GM12878 (cell line): ENCODE data around the gene CYP26C1. TPM values are rescaled to one million over a fixed set of nuclear protein-coding genes. Genes with fewer than 3 reads are reported as not detected.

Source experiments
- ATAC-seq: fragments of 200-7000 bp; cut with Tn5 transposase; 3 replicates; pipeline ENCODE4 v1.9.1; 2020; ENCODE audit warnings: mild to moderate bottlenecking, moderate library complexity
- BruUV-seq: library from RNA; stranded (reverse); fragments of 400-500 nt; replicated peaks from 2 replicates; lab custom pipeline; 2021; lab: Mats Ljungman, UMichigan
- CTCF ChIA-PET: fragments of 300-600 bp; sonication (Branson Sonifier 250); formaldehyde crosslinking; extraction: SDS; loops from one replicate; lab custom pipeline; 2021; ENCODE audit warnings: inconsistent platforms; lab: Yijun Ruan, JAX
- POLR2A ChIA-PET: fragments of 350-600 bp; formaldehyde crosslinking; extraction: SDS; loops from one replicate; lab custom pipeline; 2021; ENCODE audit warnings: inconsistent platforms; lab: Charles Lee
- RAD21 ChIA-PET: fragments of 300-600 bp; sonication (Branson Sonifier 250); formaldehyde crosslinking; loops from one replicate; lab custom pipeline; 2023; ENCODE audit warnings: antibody characterized with exemption; ENCODE audit not compliant: unreplicated experiment; lab: Charles Lee
- SMC1A ChIA-PET: fragments of 300-600 bp; sonication (Branson Sonifier 250); formaldehyde crosslinking; loops from one replicate; lab custom pipeline; 2023; ENCODE audit not compliant: unreplicated experiment, uncharacterized antibody; lab: Charles Lee
- DNase-seq: peaks from one replicate; pipeline ENCODE4 v3.0.0-alpha.2; 2011; ENCODE audit warnings: low read depth, low spot score
- FAIRE-seq: peaks from 3 replicates; lab custom pipeline; 2011; peaks lifted over from hg19 to GRCh38; lab: Jason Lieb, UNC
- H2AFZ ChIP-seq: 2 replicates; pipeline ENCODE4 v1.6.0; 2011; ENCODE audit warnings: low read depth, low read length, control low read depth; ENCODE audit not compliant: control insufficient read depth
- H3K27ac ChIP-seq: 2 replicates; pipeline ENCODE4 v1.5.1; 2011; ENCODE audit warnings: control low read depth; ENCODE audit not compliant: control insufficient read depth, insufficient read depth
- H3K27me3 ChIP-seq, 2 experiments: replicated peaks in 1 of 2; 2 replicates each; pipeline versions ENCODE4 v1.6.0 to v1.6.1; 2011; ENCODE audit warnings: low read length in 1 of 2; ENCODE audit not compliant: control insufficient read depth in 2 of 2, insufficient read depth in 2 of 2
- H3K36me3 ChIP-seq, 2 experiments: 2 replicates each; pipeline ENCODE4 v1.5.1; 2011; ENCODE audit warnings: low read length in 1 of 2; ENCODE audit not compliant: control insufficient read depth in 2 of 2, insufficient read depth in 2 of 2
- H3K4me1 ChIP-seq: 2 replicates; pipeline ENCODE4 v1.6.1; 2011; ENCODE audit warnings: mild to moderate bottlenecking, low read length, moderate library complexity, mixed read lengths; ENCODE audit not compliant: control insufficient read depth, insufficient read depth
- H3K4me2 ChIP-seq: 2 replicates; pipeline ENCODE4 v1.6.0; 2011; ENCODE audit warnings: control low read depth; ENCODE audit not compliant: control insufficient read depth, insufficient read depth
- H3K4me3 ChIP-seq: fragments of 200-600 bp; sonication (generic); 2 replicates; pipeline ENCODE4 v1.5.1; 2016
- H3K79me2 ChIP-seq: 2 replicates; pipeline ENCODE4 v1.6.0; 2011; ENCODE audit warnings: low read length; ENCODE audit not compliant: control insufficient read depth, insufficient read depth
- H3K9ac ChIP-seq: 2 replicates; pipeline ENCODE4 v1.8.0; 2011; ENCODE audit warnings: low read length, control low read depth, mixed read lengths; ENCODE audit not compliant: control insufficient read depth, insufficient read depth
- H3K9me3 ChIP-seq: replicated peaks from 3 replicates; pipeline ENCODE4 v1.5.1; 2011; ENCODE audit warnings: mild to moderate bottlenecking, low read length; ENCODE audit not compliant: control insufficient read depth, insufficient read depth
- H4K20me1 ChIP-seq: 2 replicates; pipeline ENCODE4 v1.6.0; 2011; ENCODE audit not compliant: control insufficient read depth, insufficient read depth
- ATF7 ChIP-seq: fragments of 450-650 bp; IDR thresholded peaks from 2 replicates; pipeline ENCODE4 v1.6.1; 2016; ENCODE audit warnings: low read depth, mild to moderate bottlenecking
- BHLHE40 ChIP-seq, 2 experiments: fragments of 450-650 bp in 1 of 2; IDR thresholded peaks; 2 replicates each; pipeline ENCODE4 v1.6.1; 2011 to 2017; ENCODE audit warnings: low read depth in 2 of 2, borderline replicate concordance in 1 of 2, improper control_type of control experiment in 1 of 2, low read length in 1 of 2, mild to moderate bottlenecking in 1 of 2
- CBX5 ChIP-seq: sonication (generic); IDR thresholded peaks from 2 replicates; pipeline ENCODE4 v1.6.1; 2016; ENCODE audit warnings: low read depth, moderate library complexity, mild to moderate bottlenecking, inconsistent platforms
- EP300 ChIP-seq, 2 experiments: fragments of 150-350 bp in 1 of 2; IDR thresholded peaks; 2 replicates each; pipeline ENCODE4 v1.6.1; 2011 to 2012; ENCODE audit warnings: low read depth in 2 of 2, low read length in 2 of 2, borderline replicate concordance in 1 of 2, improper control_type of control experiment in 1 of 2, inconsistent platforms in 1 of 2; ENCODE audit not compliant: control insufficient read depth in 1 of 2
- EZH2 ChIP-seq: IDR thresholded peaks from 2 replicates; pipeline ENCODE4 v1.6.1; 2012; ENCODE audit warnings: low read depth, mild to moderate bottlenecking, control low read depth, inconsistent platforms, low read length, borderline replicate concordance; ENCODE audit not compliant: control insufficient read depth
- HDAC6 ChIP-seq: fragments of 200-600 bp; sonication (generic); IDR thresholded peaks from one replicate; pipeline ENCODE4 v1.8.0; 2017; ENCODE audit warnings: antibody characterized with exemption; ENCODE audit not compliant: unreplicated experiment
- HDGF ChIP-seq: fragments of 450-650 bp; IDR thresholded peaks from 2 replicates; pipeline ENCODE4 v1.6.1; 2016; ENCODE audit warnings: antibody characterized with exemption
- KAT2A ChIP-seq: conservative IDR thresholded peaks from 2 replicates; pipeline ENCODE4 v1.6.1; 2011; ENCODE audit warnings: low read depth, low read length; ENCODE audit not compliant: control insufficient read depth
- MEF2B ChIP-seq: fragments of 450-650 bp; IDR thresholded peaks from 2 replicates; pipeline ENCODE4 v1.6.1; 2018; ENCODE audit warnings: mild to moderate bottlenecking, moderate library complexity; ENCODE audit not compliant: partially characterized antibody, poor library complexity, severe bottlenecking
- POLR2AphosphoS2 ChIP-seq: IDR thresholded peaks from 2 replicates; pipeline ENCODE4 v1.6.1; 2011; ENCODE audit warnings: low read depth, mild to moderate bottlenecking, low read length, improper control_type of control experiment, moderate library complexity
- SPI1 ChIP-seq: IDR thresholded peaks from 2 replicates; pipeline ENCODE4 v1.6.1; 2011; ENCODE audit warnings: low read depth, mild to moderate bottlenecking, low read length, moderate library complexity, borderline replicate concordance; ENCODE audit not compliant: insufficient read depth
- STAT3 ChIP-seq: IDR thresholded peaks from 2 replicates; pipeline ENCODE4 v1.6.1; 2011; ENCODE audit warnings: low read depth, low read length, improper control_type of control experiment
- SUPT20H ChIP-seq: IDR thresholded peaks from 2 replicates; pipeline ENCODE4 v1.6.1; 2011; ENCODE audit warnings: low read depth, mild to moderate bottlenecking, low read length, moderate library complexity, borderline replicate concordance; ENCODE audit not compliant: control insufficient read depth
- TAF1 ChIP-seq: IDR thresholded peaks from 2 replicates; pipeline ENCODE4 v1.6.1; 2011; ENCODE audit warnings: mild to moderate bottlenecking, low read depth, low read length, borderline replicate concordance
- TCF7 ChIP-seq: IDR thresholded peaks from 2 replicates; pipeline ENCODE4 v1.6.1; 2014; ENCODE audit warnings: antibody characterized with exemption, borderline replicate concordance
- ZSCAN29 ChIP-seq: fragments of 450-650 bp; IDR thresholded peaks from 2 replicates; pipeline ENCODE4 v1.6.1; 2017; ENCODE audit warnings: mild to moderate bottlenecking, moderate library complexity
- WGBS: methylation state at CpG from one replicate; pipeline ENCODE4 v1.1.6; 2016; ENCODE audit warnings: low lambda C conversion rate; ENCODE audit not compliant: insufficient replicate concordance, insufficient coverage; ENCODE audit errors: missing lambda C conversion rate; 5-methylcytosine and 5-hydroxymethylcytosine counted together
- in situ Hi-C: fragments of 300-500 bp; cut with MboI; formaldehyde crosslinking; loops from 9 replicates; pipeline ENCODE4 v1.14.3; 2018; ENCODE audit warnings: mixed read lengths
- intact Hi-C: fragments of 100-400 bp; cut with micrococcal nuclease; formaldehyde crosslinking; loops from one replicate; pipeline ENCODE4 v1.14.2; 2022; ENCODE audit not compliant: unreplicated experiment
- polyA plus RNA-seq, 11 experiments: library from polyadenylated mRNA; depleted of rRNA in 4 of 11; unstranded in 6 of 11; stranded (reverse) in 5 of 11; fragments of >200 nt; fragmentation: Nextera tagmentation in 4 of 11; fragmentation: Illumina TruSeq in 1 of 11; extraction: Ambion mirVana in 4 of 11; extraction: Trizol in 1 of 11; gene quantifications; 1 replicate in 1 of 11; 2 replicates in 10 of 11; pipeline versions ENCODE4 v1.2.1 to v1.2.3, GENCODE V29; 2011 to 2016; ENCODE audit warnings: inconsistent platforms in 2 of 11, missing spikeins in 2 of 11, low read depth in 1 of 11
- total RNA-seq, 4 experiments: library from RNA; depleted of rRNA in 3 of 4; stranded (reverse); fragments of >200 nt in 3 of 4; fragmentation: Illumina TruSeq in 1 of 4; extraction: Trizol in 1 of 4; gene quantifications; 2 replicates each; pipeline versions ENCODE4 v1.2.1 to v1.2.3, GENCODE V29; 2013 to 2021
- TF ChIP-seq, protein P1 (sequence below): fragments of 450-650 bp; IDR thresholded peaks from 2 replicates; pipeline ENCODE4 v1.6.1; 2016; ENCODE audit warnings: mild to moderate bottlenecking

Gene CYP26C1
- total and polyA plus RNA-seq, 10 of the 15 experiments (the other 5 are each of a cell fraction or from before 2014, with no cell fraction given): under 0.01 to 0.08 TPM; not detected in 8

DNA sequence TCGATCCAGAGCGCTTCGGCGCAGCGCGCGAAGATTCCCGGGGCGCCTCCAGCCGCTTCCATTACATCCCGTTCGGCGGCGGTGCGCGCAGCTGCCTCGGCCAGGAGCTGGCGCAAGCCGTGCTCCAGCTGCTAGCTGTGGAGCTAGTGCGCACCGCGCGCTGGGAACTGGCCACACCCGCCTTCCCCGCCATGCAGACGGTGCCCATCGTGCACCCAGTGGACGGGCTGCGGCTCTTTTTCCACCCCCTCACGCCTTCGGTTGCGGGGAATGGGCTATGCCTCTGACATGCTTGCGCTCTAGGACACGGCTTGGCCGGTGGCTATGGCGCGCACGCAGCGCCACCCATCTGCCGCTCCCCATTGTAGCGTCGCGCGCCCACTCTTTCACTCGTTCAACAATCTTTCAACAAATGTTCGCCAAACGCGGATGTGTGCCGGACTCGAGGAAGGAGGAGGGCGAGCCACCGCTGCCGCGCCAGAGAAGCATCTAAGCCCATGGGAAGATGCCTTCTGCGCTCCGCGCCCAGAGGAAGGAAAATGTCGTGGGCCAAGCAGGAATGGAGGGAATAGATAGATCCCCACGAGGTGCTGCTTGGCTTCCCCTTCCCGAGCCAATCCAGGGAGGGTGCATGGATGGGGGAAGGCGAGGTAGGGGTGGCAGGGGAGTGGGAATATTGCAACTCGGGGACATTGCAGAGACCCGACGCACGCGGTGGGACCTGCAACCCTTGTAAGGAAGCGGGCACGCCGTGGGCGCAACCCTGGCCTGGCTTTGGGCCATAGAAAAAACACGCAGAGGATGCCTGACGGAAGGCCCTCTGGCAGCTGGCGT lies 8.0 kb downstream of the CYP26C1 start:
- 30% methylated on average over 69 of the region's 73 CpGs for WGBS
- H3K36me3 ChIP-seq: no peaks in the 10 kb centered on the region
- POLR2A ChIA-PET: no interaction called here
- no peaks in the 10 kb centered on the region for H4K20me1 ChIP-seq
- H3K4me1 ChIP-seq: no peaks in the 10 kb centered on the region
- no peak overlapping the region for H3K27ac ChIP-seq
- in situ Hi-C loops: no loop called here
- DNase-seq: no peak
- RAD21 ChIA-PET: no interaction called here
- H3K4me3 ChIP-seq: no peak overlapping the region
- CTCF ChIA-PET: no interaction called here
- ATAC-seq: no peak
- H3K27me3 ChIP-seq: peaks cover 21 to 42% of the 10 kb centered on the region in 2 experiments
- TF ChIP-seq HDAC6 (peak; percentile 93), EP300 (IDR thresholded peaks at IDR 0.05; ENCODE audit: borderline replicate concordance in 1 of 2, control insufficient read depth in 1 of 2, low read depth in 2 of 2, low read length in 2 of 2) (no peak), TCF7 (no peak)
- TF ChIP-seq, all 136 proteins: peak for 1
- H3K9me3 ChIP-seq: no peaks in the 10 kb centered on the region
- SMC1A ChIA-PET: no interaction called here
- intact Hi-C loops: no loop called here
- H2AFZ ChIP-seq: no peak overlapping the region
- no peak overlapping the region for H3K4me2 ChIP-seq
- H3K79me2 ChIP-seq: no peaks in the 10 kb centered on the region
- BruUV-seq: no TSS peak
- H3K9ac ChIP-seq: no peak overlapping the region
- FAIRE-seq: no peak

DNA sequence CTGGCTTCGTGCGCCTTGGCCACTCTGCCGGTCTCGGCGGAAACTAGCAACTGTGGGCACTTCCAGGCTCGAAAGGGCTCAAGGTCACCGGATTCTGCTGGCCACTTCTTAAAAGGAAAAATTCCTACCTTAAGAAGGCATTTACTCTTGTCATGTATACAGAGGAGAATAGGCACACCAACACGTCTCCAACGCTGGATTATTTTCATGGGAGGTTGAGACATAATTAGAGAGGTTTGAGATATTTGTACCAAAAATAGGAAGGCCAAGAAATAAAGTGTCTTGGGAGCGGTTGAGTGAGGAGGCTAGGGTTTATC lies 8.6 kb downstream of the CYP26C1 start:
- Histone ChIP-seq H3K4me3 (no peak overlapping the region), H3K4me2 (no peak overlapping the region), H3K27ac (no peak overlapping the region), H3K9me3 (no peaks in the 10 kb centered on the region), H3K79me2 (no peaks in the 10 kb centered on the region), H2AFZ (no peak overlapping the region), H3K36me3 (no peaks in the 10 kb centered on the region), H3K9ac (no peak overlapping the region), H4K20me1 (no peaks in the 10 kb centered on the region), H3K4me1 (no peaks in the 10 kb centered on the region), H3K27me3 (peaks cover 21 to 46% of the 10 kb centered on the region in 2 experiments)
- FAIRE-seq (no peak), ATAC-seq (no peak), DNase-seq (no peak)
- 69% methylated on average over 10 of the region's 10 CpGs for WGBS
- ChIA-PET RAD21 (no interaction called here), SMC1A (no interaction called here), POLR2A (no interaction called here), CTCF (no interaction called here)
- no TSS peak for BruUV-seq
- intact Hi-C loops (no loop called here), in situ Hi-C loops (no loop called here)
- no peak for TF ChIP-seq ZSCAN29
- TF ChIP-seq BHLHE40 (IDR thresholded peaks at IDR 0.05; ENCODE audit: borderline replicate concordance in 1 of 2, low read depth in 2 of 2, low read length in 1 of 2): no peak
- TF ChIP-seq CBX5: no peak
- TF ChIP-seq, protein P1, sequence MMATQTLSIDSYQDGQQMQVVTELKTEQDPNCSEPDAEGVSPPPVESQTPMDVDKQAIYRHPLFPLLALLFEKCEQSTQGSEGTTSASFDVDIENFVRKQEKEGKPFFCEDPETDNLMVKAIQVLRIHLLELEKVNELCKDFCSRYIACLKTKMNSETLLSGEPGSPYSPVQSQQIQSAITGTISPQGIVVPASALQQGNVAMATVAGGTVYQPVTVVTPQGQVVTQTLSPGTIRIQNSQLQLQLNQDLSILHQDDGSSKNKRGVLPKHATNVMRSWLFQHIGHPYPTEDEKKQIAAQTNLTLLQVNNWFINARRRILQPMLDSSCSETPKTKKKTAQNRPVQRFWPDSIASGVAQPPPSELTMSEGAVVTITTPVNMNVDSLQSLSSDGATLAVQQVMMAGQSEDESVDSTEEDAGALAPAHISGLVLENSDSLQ: no peak
- no peak for TF ChIP-seq EZH2
- TF ChIP-seq SUPT20H: no peak
- TF ChIP-seq HDGF: no peak
- TF ChIP-seq MEF2B: no peak
- TF ChIP-seq TAF1: no peak
- no peak for TF ChIP-seq ATF7
- no peak for TF ChIP-seq KAT2A
- no peak for TF ChIP-seq POLR2AphosphoS2
- TF ChIP-seq SPI1: no peak
- no peak for TF ChIP-seq STAT3
